HG02870 (cell line): Measurements from ENCODE around the gene SPATA13.

ENCODE experiments used
- ATAC-seq: cut with Tn5 transposase; IDR thresholded peaks from one replicate; pipeline ENCODE4 v1.9.1; 2021; ENCODE audit warnings: mild to moderate bottlenecking, moderate library complexity; ENCODE audit not compliant: unreplicated experiment

The SPATA13 gene

GRCh38 chr13:24274452-24275021, 114.0 kb downstream of the SPATA13 start:
- ATAC-seq: peak; percentile 55

- ATAC-seq: no peak
These were observed 114.5 kb downstream of the SPATA13 start for GRCh38 chr13:24275041-24275440.

DNA sequence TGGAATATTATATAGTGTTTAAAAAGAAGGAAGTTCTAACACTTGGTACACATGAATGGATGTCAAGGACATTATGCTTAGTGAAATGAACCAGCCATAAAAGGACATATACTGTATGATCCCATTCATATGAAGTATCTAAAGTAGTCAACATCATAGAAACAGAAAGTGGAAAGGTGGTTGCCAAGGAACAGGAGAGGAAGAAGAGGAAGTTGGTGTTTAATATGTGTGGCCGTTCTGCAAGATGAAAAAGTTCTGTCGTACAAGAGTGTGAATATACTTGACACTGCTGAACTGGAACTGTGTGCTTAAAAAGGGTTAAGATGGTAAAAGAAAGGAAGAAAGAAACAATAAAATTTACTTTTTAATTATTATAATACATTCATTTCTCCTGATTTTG, 115.8 kb downstream of the SPATA13 start:
- no peak for ATAC-seq

GRCh38 chr13:24276861-24277260, 116.3 kb downstream of the SPATA13 start:
- ATAC-seq: no peak

- no peak for ATAC-seq
These were observed 117.2 kb downstream of the SPATA13 start for GRCh38 chr13:24277761-24278160.

- no peak for ATAC-seq
These were observed 119.0 kb downstream of the SPATA13 start for GRCh38 chr13:24279327-24280110.

GRCh38 chr13:24280720-24281119, 120.2 kb downstream of the SPATA13 start:
- ATAC-seq: peak; percentile 82

DNA sequence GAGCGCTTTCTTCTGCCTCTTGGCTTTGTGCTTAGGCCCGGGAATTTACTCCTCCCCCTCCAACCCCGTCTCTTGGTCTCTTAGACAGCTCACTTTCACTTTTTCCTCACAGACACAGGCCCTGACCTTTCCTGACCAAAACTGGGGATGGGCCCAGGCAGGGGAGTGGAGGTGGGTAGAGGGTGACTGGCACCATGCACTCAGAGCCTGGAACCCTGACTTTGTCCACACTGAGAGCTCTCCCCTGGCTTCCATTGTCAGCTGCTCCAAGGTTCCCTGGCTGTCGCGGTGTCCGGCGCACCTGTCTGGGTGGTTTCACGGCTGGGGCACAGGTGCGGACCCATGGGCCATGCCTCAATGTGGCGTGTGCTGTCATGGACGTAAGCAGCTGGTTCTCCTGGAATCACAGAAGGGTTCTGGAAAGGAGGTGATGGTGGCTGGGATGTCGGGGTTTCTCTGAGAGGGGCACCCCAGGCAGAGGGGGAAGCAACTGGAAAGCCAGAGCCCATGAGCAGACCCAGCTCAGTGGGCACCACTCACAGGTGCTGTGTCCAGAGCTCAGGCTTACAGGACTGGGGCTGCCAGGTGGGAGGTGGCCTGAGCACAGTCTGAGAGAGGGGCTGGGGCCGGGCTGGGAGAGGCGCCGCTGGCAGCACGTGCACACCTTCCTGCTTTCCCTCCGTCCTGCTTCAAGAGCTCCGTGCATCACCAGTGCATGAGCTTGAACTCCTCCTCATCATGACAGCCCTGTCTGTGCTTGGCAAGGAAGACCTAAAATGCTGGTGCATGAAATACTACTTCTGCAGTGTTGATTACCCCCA, 120.9 kb downstream of the SPATA13 start:
- ATAC-seq: no peak

GRCh38 chr13:24282256-24282655, 121.7 kb downstream of the SPATA13 start:
- no peak for ATAC-seq

DNA sequence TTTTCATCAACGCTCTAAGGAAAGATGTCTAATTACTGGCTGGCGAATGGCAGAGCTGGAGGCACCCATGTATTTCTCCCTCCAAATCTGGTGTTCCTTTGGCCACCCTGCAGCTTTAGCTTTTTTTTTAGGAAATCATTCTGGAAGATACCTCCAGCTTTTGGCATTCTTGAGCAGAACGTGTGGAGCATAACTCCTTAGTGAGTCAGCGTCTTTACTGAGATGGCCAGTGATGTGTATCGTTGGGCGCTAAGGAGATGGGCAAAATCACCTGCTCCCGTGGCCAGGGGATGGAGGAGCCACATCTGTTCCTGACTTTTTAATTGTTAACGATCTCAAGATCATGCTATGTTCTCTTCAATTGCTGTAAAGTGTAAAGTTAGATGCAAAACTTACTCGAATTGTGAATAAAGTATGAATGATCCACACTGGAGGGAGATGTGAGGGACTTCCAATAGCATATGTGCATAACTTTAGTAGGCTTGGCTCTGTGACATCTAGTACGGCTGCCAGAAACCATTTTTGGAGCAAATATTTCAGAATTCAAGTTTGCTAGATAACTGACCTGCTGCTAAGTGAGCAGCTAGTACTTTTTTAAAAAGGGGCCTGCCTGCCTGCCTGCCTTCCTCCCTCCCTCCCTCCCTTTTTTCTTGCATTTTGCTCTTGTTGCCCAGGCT, 124.5 kb downstream of the SPATA13 start:
- ATAC-seq: no peak

DNA sequence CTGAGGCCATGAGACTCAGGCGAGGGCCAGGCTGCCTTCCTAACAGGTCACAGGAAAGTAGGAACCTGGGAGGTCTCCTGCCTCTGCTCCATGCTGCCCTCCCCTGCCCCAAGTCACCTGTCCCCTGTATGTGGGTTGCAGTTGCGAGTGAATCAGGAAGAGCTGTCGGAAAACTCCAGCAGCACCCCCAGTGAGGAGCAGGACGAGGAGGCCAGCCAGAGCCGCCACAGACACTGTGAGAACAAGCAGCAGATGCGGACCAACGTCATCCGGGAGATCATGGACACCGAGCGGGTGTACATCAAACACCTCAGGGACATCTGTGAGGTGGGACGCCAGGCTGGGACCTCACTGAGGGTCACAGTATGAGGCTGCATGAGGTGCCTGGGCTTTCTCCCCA, 126.1 kb downstream of the SPATA13 start:
- ATAC-seq: no peak

DNA sequence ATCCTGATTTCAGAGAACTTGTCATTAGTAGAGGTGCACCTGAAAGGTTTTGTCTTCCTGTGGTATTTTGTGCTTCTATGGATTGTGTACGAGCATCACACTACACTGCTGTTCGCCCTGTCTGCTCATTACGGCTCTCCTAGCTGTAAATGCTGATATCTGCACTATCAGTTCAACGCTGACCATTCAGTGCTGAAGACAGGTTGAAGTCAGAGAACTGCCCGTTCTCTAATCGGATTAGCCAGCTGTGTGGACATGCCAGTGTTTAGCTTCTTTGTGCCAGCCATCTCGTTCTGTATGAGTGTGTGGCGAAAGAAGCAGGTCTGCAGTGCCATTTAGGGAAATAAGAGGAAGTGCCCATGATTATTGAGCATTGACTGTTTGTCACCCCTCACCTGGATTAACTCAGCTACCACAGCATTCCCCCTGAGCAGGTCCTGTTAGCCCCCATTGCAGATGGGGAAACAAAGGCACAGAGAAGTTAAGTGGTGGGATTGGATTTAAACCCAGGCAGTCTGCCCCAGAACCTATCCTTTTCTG, 127.3 kb downstream of the SPATA13 start:
- ATAC-seq: no peak

- ATAC-seq: no peak
These were observed 128.3 kb downstream of the SPATA13 start for GRCh38 chr13:24288870-24289269.

DNA sequence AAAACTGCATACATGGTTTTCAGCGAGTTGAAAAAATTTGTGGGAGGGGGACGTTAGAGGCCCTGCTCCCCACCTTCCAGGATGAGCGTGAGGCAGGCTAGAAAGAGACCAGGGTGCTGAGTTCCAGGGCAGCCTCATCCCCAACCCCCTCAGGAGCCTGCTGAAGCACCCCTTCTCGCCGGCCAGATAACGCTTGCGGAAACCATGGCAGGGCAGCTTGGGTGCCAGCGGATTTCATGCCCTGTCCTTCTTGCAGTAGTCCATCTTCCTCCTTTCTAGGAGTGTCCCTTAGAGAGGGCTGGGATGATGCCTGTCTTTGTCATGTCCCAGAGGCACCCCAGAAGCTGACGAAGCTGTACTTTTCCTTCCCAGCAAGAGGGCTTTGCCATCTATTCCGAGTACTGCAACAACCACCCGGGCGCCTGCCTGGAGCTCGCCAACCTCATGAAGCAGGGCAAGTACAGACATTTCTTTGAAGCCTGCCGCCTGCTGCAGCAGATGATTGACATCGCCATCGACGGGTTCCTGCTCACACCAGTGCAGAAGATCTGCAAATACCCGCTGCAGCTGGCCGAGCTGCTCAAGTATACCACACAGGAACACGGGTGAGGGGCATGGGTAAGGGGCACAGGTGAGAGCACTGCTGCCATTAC, 129.9 kb downstream of the SPATA13 start:
- ATAC-seq: no peak

DNA sequence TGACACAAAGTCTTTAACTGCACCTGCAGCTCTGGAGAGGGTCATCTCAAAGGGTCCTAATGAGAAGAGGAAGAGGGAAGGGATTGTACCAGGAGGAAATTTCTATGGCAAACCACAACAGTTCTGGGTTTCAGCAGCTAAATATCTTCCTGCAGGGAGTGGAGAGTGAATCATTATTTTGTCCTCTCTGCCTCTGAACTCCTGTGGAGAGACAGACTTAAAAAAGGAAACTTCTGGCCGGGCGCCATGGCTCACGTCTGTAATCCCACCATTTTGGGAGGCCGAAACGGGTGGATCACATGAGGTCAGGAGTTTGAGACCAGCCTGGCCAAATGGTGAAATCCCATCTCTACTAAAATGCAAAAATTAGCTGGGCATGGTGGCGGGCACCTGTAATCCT, 132.0 kb downstream of the SPATA13 start:
- no peak for ATAC-seq

GRCh38 chr13:24293746-24294145, 133.2 kb downstream of the SPATA13 start:
- ATAC-seq: no peak

DNA sequence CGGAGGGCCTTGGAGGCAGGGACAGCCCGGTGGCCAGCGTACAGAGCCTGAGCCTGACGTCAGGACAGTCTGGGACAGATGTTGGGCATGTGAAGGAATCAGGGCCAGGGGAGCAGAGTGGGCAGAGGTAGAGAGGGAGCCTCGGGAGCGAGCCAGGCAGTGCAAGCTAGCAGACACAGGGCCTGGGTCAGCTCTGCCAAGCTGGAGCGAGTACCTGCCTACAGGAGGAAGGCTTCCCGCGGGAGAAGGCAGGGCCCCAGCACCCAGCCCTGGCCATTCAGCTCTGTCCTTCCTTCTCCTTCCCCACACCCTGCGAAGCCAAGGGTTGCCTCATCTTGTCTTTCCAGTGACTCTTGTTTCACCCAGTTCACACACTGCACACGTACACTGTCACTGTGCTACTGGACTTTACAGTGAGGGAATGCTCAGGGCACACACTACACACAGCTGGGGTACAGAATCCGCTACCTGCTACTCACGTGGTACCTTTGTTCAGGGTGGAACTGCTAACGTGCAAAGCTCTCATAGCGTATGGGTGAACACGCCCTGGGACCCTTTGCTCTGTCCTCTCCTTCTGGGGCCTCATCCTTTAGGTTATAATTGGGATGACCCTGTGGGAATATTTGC, 139.1 kb downstream of the SPATA13 start:
- ATAC-seq: no peak

DNA sequence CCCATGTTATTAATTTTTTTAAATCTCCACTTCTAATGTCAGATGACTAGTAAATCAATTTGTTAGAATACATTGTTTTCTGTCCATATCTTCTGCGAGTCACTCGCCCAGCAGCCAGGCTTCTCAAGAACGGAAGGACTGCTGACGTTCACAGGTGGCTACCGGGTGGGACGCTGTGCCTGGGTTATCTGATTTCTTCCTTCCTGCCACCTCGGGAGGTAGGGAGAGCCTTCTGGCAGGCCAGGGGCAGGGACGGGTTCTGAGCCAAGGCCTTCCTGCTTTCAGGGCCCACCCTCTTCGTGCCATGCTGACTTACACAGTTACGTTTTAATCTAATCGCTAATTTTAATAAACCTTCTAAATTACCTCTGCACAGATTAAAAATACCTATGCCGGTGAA, 140.9 kb downstream of the SPATA13 start:
- no peak for ATAC-seq

GRCh38 chr13:24301911-24302310, 141.4 kb downstream of the SPATA13 start:
- no peak for ATAC-seq

- ATAC-seq: no peak
These were observed 144.1 kb downstream of the SPATA13 start for GRCh38 chr13:24304620-24305019.
